Testis (tissue), 2 donors: ENCODE results near the gene MST1R.

ENCODE experiments used
- CTCF ChIP-seq, 3 experiments: fragments of 450-650 bp in 2 of 3; fragments of 200-600 bp in 1 of 3; sonication (generic) in 1 of 3; IDR thresholded peaks; one replicate each; pipeline ENCODE4 v1.5.1; 2016 to 2019; ENCODE audit warnings: antibody characterized with exemption in 3 of 3, mild to moderate bottlenecking in 2 of 3, moderate library complexity in 1 of 3
- POLR2A ChIP-seq: fragments of 450-650 bp; IDR thresholded peaks from one replicate; pipeline ENCODE4 v1.6.1; 2017; ENCODE audit warnings: antibody characterized with exemption, mild to moderate bottlenecking, moderate library complexity

GRCh38 chr3:49903451-49904424 lies at the start of gene MST1R:
- TF ChIP-seq CTCF (IDR thresholded peaks at IDR 0.05) = no peak
- TF ChIP-seq POLR2A = no peak
